HuH-7 (cell line): ENCODE results near the gene PRKCE.

ENCODE experiments used
- DNase-seq: peaks from one replicate; pipeline ENCODE4 v3.0.0; 2011; ENCODE audit warnings: low spot score

The PRKCE gene

DNA sequence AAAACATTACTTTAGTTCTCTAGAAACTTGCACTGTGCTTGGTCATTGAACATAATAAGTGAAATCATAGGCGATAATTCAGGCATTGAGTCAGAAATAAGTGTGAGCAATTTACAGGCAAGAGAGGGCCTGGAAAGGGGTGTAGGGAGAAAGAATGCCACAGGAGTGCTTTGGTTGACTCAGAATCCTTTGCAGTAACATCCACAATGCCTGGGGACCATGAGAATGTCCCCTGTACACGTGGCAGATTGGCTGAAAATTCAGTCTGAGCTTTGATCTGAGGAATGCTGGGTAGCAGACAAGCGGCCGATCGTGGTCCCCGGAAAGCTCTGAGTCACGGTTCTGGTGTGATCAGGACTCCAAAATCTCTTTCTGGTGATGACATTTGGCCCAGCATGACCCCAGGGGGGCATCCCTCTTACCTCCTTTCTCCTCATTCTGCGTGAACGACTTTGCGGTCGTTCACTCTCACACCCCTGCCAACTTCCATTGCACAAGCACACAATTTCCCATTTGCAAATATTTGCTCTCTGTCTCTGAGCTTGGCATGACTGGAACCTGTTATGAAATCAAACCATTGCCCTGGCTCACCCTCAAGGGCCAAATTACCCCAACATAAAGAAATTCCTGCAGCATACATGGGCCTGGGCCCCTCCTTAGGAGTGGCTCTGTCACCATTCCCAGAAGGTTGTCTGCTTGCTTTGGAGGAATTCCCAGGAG, 340.7 kb downstream of the PRKCE start:
- peak; percentile 54 for DNase-seq

DNA sequence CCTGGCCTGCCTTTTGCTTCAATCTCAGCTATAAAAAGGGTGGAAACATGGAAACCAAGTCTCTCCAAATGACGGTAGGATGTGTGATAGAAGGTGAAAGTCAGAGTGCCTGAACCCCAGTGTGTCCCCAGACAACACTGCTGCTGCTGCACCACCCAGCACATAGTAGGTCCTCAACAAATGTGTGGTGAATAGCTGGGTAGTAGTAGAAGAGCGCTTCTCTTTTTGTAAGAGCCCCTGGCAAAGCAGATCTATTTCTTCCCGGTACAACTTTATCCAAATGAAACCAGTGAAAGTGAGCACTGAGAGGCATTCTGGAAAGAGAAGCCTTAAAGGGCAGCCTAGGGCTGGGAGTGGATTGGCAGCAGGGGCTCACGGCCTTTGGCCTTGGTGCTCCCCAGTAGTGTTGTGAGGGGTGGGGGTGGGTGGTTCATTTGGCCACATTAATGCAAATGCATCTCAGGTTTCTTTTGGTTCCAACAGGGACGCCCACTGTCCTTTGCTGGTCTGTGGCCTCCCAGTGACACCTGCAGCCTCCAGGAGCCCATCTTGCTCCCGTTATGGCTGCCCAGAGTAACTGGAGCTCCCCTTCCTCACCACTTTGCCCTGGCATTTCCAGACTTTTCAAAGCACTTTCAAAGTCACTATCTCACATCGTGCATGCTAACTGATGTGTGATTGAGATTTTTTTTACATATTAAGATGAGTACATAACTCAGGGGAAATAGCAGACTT, 341.4 kb downstream of the PRKCE start:
- DNase-seq: no peak

DNA sequence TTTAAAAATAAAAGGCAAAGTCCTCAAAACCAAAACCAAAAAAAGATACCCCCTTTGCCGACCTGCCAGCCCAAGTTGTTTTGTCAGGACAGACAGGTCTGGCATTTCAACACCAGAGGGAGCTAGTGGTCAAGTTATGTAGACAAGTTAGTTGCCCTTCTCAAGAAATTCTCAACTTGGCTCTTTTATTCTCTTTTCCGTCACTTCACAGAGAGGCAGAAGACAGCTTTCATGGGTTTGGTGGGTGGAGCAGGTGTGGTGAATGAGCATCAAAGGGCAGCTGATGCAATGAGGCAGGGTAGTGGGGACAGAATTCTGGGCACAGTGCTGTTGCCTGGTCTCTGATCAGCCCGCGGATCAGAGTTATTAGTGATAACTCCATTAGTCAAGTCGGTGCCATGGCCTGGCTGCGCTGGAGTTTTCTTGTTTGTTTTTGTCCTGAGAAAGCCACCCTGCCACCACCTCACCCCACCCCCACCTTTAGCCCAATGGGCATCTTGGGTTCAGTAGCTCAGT, 342.1 kb downstream of the PRKCE start:
- no peak for DNase-seq

DNA sequence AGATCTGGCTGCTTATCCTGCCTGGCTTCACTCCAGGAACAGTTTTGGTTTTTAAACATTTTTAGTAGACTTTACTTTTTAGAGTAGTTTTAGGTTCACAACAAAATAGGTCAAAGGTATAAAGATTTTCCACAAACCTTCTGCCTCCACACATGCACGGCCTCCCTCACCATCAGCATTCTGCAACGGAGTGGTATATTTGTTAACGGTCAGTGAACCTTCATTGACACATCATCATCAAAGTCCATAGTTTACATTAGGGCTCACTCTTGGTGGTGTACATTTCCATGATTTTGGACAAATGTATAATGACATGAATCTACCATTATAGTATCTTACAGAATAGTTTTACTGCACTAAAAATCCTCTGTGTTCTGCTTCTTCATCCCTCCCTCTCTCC, 342.6 kb downstream of the PRKCE start:
- no peak for DNase-seq

DNA sequence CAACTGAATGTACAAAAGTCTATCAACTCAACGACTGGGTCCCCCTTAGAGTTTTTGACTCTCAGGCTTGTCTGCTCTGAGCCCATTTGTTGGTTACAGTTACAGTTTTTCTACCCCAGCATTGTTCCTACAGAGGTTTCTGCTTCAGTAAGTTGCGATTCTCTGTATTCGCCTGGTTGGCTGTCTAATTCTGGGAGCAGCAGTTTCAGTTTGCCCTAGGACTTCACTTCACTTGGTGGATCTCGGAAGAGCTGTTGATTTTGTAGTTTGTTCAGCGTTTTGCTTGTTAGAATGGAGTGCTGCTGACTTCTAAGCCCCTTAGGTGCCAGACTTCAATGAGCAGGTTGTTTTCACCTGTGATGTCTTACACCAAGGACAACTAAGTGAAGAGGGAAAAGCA, 349.2 kb downstream of the PRKCE start:
- no peak for DNase-seq

DNA sequence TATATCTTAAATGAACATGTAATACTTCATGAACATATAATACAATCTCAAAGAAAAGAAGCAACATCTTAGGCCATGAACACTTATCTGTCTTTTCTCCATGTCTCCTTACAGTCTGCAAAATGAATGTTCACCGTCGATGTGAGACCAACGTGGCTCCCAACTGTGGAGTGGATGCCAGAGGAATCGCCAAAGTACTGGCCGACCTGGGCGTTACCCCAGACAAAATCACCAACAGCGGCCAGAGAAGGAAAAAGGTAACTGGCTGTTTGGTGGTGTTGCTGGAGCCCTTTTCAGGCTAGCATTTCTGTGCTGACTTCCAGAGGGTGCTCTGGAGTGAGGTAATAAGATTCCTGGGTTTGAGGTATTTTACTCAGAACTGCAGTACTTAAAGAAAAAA, 349.8 kb downstream of the PRKCE start:
- DNase-seq: no peak

DNA sequence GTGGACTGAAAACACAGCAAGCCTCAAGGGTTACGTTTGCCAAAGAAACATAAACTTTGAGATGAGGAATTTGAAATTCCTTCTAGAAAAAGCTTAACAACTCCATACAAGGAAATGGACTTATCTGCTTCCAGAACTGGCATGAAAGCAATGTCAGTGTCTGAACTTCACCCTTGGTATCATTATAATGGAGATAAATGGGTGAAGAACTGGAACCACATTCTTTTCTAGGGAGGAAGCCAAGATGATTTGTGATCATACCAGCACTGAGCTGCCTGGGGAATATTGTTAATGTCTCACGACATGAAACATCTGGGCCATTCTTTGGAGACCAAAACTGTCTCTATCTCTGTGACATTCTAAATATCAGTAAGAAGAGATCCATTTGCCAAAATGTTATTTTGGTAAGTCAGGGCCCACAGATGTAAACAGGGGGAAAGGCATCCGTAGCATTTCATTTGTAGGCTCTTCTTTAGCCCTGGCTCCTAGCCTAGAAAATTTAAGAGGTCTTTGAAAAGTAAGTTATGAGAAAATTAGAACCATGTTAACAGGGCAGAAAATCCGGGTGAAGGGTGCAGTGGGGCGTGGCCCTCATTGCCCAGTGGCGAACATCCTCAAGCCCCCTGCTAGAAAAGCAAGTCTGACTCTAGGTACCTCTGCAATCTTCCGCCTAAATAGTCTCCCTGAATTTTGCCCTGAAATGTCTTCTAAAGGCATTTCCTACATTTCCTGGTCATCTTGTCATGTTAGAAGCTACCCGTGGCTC, 350.4 kb downstream of the PRKCE start:
- no peak for DNase-seq

DNA sequence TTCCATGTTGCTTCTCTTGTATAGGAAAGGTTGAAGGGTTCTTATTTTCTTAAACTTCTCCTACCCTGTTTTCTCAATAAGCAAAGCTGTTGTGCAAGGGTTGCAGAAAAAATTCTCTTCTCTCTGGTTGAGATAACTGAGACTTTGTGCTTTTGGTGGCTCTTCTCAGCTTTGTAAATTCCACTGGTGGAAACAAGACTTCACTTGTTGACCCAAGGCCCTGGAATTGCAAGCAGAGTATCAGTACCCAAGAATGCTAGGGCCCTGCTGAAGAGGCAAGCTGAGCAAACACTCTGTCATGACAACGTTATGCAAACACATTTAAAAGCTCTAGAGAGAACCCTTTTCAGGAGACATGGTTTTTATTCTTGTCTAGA, 351.0 kb downstream of the PRKCE start:
- no peak for DNase-seq

DNA sequence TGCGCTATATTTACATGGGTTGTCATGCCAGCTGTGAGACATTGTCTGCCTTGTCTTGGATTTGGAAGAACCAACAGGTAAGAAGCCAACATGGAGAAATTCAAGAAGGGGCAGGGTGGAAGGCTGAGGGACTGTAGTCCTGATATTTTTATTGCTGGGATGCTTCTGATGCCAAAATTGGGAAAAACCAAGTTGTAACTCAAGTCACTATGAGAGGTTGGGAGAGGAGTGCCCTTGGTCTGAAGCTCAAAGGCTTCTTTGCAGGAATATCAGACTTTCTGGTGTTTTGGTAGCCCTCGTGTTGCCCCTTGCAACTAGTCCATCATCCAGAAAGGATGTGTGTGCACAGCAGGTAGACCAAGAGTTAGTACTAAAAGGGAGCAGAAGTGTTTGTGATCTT, 351.5 kb downstream of the PRKCE start:
- DNase-seq: no peak

DNA sequence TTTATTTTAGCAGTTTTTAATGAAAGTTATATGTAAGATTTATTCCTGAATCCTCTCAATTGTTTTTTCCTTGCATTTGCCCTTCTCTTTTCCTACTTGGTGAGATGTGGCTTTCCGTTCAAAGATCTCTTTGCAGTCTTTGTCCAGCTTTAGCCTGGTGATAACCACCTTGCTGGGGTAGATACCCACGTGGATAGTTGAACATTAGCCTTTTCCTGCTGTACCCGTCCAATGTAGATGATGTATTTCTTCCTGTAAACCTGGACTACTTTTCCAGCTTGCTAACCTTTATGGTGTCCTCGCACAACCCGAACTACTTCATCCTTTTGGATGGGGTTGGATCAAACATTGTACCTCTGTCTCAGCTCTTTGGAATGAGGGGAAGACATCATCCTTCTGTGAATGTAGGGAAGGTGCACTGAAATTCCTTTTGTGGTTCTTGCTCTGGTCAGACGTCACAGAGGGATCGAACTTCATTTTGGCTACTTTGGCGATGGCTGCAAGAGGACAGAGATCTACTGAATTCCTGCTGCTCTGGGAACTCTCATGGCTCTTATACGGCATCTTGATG, 352.5 kb downstream of the PRKCE start:
- DNase-seq: no peak

DNA sequence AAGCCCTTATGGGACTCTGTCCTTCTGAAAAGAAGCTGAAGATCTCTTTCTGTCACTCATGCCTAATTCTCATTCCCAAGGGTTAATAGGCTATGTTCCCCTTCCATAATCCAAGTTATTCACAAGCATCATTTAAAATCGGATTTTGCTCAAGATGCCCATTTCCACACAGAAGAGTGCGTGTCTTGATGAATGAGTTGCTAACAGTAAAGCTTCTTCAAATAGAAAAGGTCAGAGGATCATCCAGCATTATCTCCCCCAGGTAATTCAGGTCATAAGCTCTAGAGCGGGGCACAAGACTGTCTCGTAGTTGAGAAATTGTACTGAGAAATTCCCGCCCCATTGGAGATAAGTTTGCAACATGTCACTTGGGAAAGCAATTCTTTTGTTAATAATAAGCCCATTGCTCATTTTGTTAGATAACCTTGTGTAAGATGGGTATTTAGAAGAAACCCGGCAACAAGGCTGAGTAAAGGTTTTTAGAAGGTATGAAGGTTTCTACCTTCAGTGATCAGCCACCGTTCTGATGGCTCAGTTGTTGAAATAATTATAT, 355.1 kb downstream of the PRKCE start:
- no peak for DNase-seq

DNA sequence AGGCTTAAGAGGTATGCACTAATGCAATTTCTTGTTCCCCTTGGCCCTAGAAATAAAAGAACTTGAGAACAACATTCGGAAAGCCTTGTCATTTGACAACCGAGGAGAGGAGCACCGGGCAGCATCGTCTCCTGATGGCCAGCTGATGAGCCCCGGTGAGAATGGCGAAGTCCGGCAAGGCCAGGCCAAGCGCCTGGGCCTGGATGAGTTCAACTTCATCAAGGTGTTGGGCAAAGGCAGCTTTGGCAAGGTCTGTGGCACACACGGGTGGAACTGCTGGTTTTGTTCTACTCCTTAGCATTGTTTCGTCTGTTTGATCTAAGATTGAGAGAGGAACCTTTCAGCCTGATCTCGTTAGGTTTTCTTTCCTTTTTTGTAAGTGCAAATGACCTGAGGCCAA, 355.9 kb downstream of the PRKCE start:
- no peak for DNase-seq

DNA sequence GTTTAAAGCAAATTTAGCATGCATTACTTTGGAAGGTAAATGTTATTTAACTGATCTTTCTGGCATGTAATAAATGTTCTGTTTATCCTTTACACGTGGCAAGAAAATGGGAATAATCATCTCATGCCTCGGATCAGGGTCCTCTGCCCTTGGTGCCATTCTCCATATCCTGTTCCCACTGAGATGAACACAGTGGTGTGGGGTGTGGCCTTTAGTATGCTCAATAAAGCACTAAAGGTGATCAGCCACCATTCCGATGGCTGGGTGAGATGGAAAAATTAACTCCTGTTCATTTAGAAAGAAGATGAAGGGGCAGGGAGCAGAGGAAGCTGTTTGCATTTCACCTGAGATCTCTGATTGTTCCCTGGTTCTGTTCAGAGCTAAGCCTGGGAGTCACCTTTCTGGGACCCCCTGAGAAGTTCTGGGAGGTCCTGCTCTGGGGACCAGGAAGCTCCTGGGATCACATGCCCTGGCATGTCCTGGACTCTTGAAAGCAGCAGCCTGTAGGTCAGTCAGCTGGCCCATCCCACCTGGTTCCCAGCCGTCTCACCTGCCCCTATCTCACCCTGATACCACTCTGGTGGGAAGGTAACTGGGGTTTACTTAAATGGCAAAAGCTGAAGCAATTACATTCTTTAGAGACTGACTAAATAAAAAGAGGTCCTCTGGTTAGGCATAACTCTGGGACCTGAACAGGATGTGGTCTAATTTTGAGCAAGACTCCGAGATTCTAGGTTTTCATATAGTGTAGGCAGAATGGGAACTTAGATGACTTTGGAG, 356.8 kb downstream of the PRKCE start:
- no peak for DNase-seq

DNA sequence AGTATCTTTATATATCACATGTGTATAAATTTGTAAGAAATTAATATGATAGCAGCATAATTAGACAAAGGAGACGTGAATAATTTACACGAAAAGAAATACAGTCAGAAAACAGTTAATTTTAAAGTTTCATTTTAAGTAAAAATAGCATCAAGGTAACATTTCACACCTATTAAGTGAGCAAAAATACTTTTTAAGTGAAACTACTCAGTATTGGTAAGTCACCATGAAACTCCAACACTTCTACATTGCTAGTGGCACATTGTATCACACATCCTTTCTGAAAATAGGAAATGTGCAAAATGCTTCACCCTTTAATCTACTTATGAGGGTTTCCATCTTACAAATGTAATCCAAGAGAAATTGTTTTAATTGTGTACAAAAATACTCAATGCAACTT, 357.8 kb downstream of the PRKCE start:
- no peak for DNase-seq

DNA sequence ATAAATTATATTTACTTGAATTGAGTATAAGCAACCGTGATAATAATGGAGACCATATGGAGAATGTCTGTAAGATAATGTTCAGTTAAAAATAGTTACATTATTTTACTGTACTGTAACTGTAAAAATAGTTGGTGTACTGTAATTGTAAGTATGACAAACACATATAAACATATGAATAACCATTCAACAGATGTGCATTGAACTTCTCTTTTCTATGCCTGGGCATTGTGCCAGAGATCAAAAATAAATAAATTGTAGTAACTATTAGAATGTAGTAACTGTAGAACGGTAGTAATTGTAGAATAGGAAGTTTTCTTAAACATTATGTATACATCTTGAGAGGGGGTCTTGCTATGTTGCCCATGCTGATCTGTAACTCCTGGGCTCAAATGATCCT, 358.3 kb downstream of the PRKCE start:
- DNase-seq: no peak

DNA sequence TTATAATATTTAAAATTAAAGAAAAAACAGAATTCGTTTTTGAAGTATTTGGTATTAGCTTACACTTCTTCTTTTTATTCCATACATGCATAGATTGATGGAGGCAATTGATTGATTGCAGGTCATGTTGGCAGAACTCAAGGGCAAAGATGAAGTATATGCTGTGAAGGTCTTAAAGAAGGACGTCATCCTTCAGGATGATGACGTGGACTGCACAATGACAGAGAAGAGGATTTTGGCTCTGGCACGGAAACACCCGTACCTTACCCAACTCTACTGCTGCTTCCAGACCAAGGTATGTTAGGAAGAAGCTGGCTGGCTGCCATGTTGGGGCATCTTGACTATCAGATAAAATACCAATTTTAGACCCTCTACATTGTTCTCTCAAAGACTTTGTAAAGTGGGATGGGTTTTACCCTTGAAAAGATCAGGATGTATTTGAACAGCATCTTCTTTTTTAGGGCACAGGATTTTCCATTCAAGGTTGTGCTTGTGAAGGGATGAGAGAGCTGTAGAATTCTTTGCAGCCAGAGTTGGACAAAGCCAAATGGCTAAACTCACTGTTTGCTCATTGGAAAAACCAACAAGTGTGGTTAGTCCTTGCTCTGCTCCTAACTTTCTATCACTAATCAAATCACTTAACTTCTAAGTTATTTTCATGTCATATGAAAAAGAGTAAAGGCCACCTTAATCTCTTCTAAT, 358.9 kb downstream of the PRKCE start:
- DNase-seq: no peak

DNA sequence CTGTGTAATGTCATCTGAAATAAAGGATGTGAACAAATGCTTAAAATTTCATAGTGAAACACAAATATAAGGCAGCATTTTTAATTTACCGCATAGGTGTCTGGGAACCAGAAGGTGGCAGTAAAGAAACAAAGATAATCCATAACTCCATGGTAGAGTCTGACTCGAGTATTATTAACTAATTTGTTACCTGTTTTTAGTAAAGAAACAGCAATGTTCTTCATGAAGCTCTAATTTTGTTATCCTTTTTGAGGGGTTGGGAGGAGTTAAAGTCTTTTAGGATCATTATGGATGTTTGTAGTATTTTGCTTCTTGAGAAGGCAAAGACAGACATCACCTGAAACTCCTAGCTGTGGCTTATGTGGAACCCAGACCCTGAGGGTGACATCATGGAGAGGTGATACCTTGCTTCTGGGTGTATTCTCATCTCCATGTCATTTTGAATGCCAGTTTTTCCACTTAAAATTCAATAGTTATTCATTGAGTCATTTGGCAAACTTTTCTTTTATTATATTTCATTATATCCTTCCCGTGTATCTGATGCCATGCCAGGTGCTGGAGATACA, 359.5 kb downstream of the PRKCE start:
- DNase-seq: no peak

DNA sequence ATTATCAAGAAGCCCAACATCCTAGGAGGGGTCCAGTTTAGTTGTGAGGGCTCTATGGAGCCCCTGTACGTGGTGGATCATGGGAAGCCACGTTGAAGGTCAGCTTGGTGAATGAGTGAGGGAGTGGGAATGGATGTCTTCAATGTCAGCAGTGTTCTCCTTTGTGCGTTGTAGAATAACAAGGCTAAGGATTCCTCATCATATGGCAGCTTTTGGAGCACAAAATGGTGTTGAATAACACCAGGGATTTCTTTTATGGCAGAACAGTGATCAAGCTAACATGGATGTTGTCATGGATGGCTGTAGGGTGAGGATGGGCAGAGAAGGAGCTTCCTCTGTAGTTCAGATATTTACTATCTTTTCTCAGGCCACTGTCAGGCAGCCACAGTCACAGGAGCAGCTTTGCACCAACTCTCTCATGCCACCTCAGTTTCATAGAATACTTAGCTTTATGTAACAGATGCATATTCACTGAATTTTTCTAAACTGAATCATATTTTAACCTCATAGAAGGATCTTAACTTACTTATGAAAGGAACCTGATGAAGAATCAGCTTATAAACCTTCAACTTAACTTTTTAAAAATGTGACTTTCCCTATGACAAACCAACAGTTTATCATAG, 361.3 kb downstream of the PRKCE start:
- DNase-seq: no peak

DNA sequence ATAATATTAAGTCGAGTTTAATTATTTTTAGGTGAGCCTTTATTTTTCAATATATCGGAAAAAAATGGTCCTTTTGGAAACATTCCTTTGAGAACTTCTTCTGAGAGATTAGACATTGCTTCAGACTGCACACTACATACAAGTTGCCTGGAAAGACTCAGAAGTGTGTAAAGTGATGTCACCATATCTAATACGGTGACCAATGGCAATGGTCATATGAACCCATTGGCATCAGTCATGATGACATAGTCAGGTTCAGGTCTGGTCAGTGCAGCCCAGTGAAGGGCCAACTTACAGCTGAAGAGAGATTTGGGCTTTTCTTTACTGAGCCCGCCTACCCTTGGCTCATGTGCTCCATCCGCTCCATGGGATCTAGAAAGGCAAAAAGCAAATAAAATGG, 362.3 kb downstream of the PRKCE start:
- DNase-seq: no peak
